H1 (cell line): Measurements from ENCODE around the gene AK2. TPM values are rescaled to one million over a fixed set of nuclear protein-coding genes. Genes with fewer than 3 reads are reported as not detected.

ENCODE experiments used
- CREB1 ChIP-seq: IDR thresholded peaks from 2 replicates; pipeline ENCODE4 v1.6.1; 2012; ENCODE audit warnings: inconsistent platforms
- KDM1A ChIP-seq: fragments of 200-600, 300-600 bp; sonication (generic); IDR thresholded peaks from 2 replicates; pipeline ENCODE4 v1.7.1; 2016; ENCODE audit warnings: mild to moderate bottlenecking, low read length, borderline replicate concordance
- polyA plus RNA-seq, 7 experiments: library from polyadenylated mRNA; depleted of rRNA in 3 of 7; stranded (reverse) in 5 of 7; unstranded in 2 of 7; fragments of >200 nt in 5 of 7; fragments of 200-250 nt in 2 of 7; gene quantifications; 1 replicate in 5 of 7; 2 replicates in 1 of 7; 4 replicates in 1 of 7; pipeline versions ENCODE4 v1.2.1 to v1.2.3, GENCODE V29; 2011 to 2013; ENCODE audit warnings: missing spikeins in 2 of 7, mixed read lengths in 2 of 7
- total RNA-seq: library from RNA; stranded (reverse); fragmentation: NEBNext Ultra II Directional; extraction: Animal tissue kit (Norgen Biotek cat#: 25700); gene quantifications from 2 replicates; pipeline ENCODE4 v1.2.1, GENCODE V29; 2021

AK2 gene
- total and polyA plus RNA-seq, 2 of the 8 experiments (the other 6 are each of a cell fraction or from before 2014, with no cell fraction given) = 92.3 to 137 TPM

DNA sequence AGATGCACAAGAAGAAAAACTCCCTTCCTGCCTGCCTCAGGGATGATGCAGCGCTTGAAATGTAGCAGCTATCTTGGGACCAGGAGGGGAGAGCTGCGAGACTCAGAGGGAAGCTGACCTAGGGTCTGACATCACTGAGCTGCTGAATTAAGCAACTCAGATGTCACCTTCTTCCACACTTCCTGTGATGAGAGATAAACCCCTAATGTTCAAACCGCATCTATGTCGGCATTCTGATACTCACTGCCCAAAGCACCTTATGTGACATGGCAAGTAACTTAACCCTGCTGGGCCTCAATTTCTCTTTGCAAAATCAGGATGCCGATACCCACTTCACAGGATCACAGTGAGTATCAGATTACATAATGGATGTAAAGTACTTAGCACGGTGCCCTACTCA, 9.1 kb upstream of the AK2 start (continued):
- TF ChIP-seq CREB1 (no peak), KDM1A (no peak)
